ENCODE measurements around the gene CACNA1A. TPM values are rescaled to one million over a fixed set of nuclear protein-coding genes. Genes with fewer than 3 reads are reported as not detected.
"Not testable (repeated sequence)": the region's sequence is repeated elsewhere in the genome, so short reads cannot be mapped to it uniquely, and the experiment has no call there.

CACNA1A gene
- total RNA-seq, 1 donor from 2014 or later, result 1.5 TPM

DNA sequence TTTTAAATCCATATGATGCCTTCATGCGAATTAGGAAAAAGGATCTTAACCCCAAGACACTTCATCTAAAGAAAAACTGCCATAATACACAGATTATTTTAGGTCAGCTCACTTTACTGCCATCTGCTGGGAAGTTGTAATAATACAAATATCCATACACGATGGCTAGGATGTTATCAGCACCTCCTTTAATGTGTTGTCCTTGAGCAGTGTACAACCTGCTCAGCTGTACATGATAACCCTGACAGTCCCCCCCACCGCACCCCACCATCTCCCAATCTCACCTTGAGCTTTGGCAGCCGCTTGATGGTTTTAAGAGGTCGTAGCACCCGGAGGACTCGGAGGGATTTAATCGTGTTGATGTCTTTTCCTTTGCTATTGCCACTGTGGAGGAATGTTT, 243.8 kb downstream of the CACNA1A start:
- CTCF ChIA-PET, result interaction anchor here (0.7 to 3.0 kb wide), 13 partner anchors 18 to 297 kb away, joined by 3 to 52 read pairs (median 7); partner anchors contain the start of genes IER2 and STX10
- no peak for TF ChIP-seq CTCF (IDR thresholded peaks at IDR 0.05)
- peaks cover under 1% of the 10 kb centered on the region for H3K27me3 Mint-ChIP-seq
- POLR2A ChIA-PET, result interaction anchor here (0.5 to 4.0 kb wide), 10 partner anchors 46 to 167 kb away, joined by 3 to 23 read pairs (median 4); partner anchors contain the start of genes IER2 and STX10
- intact Hi-C loops (cut with micrococcal nuclease), result loop anchor here (1.0 kb wide), 5 partner anchors 49 to 285 kb away; partner anchors contain the start of genes IER2 and STX10
- no peak for DNase-seq
- peaks cover 28% of the 10 kb centered on the region for H3K4me1 Mint-ChIP-seq
- H3K36me3 Mint-ChIP-seq (ENCODE audit: low read depth), result no peaks in the 10 kb centered on the region
- H3K27ac Mint-ChIP-seq, result peak overlapping the region; percentile 35
- ATAC-seq (ENCODE audit: low read depth), result peak; percentile 36
- H3K4me3 Mint-ChIP-seq, result no peak overlapping the region
- no peaks in the 10 kb centered on the region for H3K9me3 Mint-ChIP-seq

DNA sequence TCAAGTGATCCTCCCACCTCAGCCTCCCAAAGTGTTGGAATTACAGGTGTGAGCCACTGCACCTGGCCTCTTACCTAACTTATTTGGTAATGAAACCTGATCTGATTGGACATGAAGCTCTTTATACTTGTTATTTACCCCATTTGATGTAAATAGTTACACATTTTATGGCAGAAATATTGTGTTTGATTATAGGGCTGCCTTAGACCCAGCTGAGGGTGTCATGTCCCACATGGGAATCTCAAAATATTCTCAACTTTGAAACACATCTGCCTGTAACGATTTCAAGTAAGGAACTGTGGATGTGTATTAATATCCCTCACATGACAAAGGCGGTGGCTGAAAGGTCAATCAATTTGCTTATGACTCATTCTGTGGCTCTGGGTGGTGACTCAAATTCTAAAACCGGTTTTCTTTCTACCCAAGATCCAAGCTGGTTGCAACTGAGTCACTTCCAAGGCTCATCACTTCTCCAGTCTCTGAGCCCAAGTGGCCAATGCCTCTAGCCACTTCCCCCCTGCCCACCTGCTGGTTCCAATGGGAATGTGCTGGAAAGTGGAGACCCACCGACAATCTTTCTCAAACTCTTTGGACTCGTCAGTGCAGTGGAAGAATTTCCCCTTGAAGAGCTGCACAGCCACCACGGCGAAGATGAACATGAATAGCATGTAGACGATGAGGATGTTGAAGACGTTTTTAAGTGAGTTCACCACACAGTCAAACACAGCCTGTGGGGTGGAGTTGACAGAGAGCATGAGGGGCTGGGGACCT, 245.2 kb downstream of the CACNA1A start:
- POLR2A ChIA-PET, result interaction anchor here (0.5 to 4.0 kb wide), 20 partner anchors 10 to 281 kb away, joined by 3 to 32 read pairs (median 5); partner anchors contain the start of genes IER2, NACC1 and STX10
- peak overlapping the region; percentile 78 for H3K4me3 Mint-ChIP-seq
- H3K9me3 Mint-ChIP-seq, result peaks cover 3% of the 10 kb centered on the region

GRCh38 chr19:13256918-13257317, 249.4 kb downstream of the CACNA1A start:
- H3K4me1 Mint-ChIP-seq, result peaks cover 21% of the 10 kb centered on the region
- H3K36me3 Mint-ChIP-seq (ENCODE audit: low read depth), result no peaks in the 10 kb centered on the region
- intact Hi-C loops (cut with micrococcal nuclease), result no loop called here
- H3K27ac Mint-ChIP-seq, result no peak overlapping the region
- TF ChIP-seq CTCF (IDR thresholded peaks at IDR 0.05), result no peak
- POLR2A ChIA-PET, result interaction anchor here (1.3 kb wide), 1 partner anchor 102 kb away, joined by 3 read pairs; no protein-coding TSS in a partner anchor
- H3K27me3 Mint-ChIP-seq, result peaks cover 10% of the 10 kb centered on the region
- H3K9me3 Mint-ChIP-seq, result peaks cover 3% of the 10 kb centered on the region
- DNase-seq (no peak), ATAC-seq (ENCODE audit: low read depth) (no peak)
- H3K4me3 Mint-ChIP-seq, result no peak overlapping the region
- CTCF ChIA-PET, result no interaction called here

More for the DNA sequence above, 245.2 kb downstream of the CACNA1A start:
- Mint-ChIP-seq H3K27ac (peak overlapping the region; percentile 94), H3K4me1 (peaks cover 28% of the 10 kb centered on the region), H3K27me3 (peaks cover 6% of the 10 kb centered on the region), H3K36me3 (ENCODE audit: low read depth) (no peaks in the 10 kb centered on the region)
- TF ChIP-seq CTCF (IDR thresholded peaks at IDR 0.05), result no peak
- ATAC-seq (ENCODE audit: low read depth), result peak; percentile 84
- intact Hi-C loops (cut with micrococcal nuclease), result loop anchor here (1.0 kb wide), 2 partner anchors 20 to 53 kb away; no protein-coding TSS in a partner anchor
- CTCF ChIA-PET, result interaction anchor here (1.0 to 2.2 kb wide), 9 partner anchors 16 to 284 kb away, joined by 3 to 22 read pairs (median 3); no protein-coding TSS in a partner anchor
- peak; percentile 48 for DNase-seq

GRCh38 chr19:13256398-13256797, 249.9 kb downstream of the CACNA1A start:
- DNase-seq; intact Hi-C loops (cut with micrococcal nuclease); H3K9me3 Mint-ChIP-seq; H3K27me3 Mint-ChIP-seq; H3K36me3 Mint-ChIP-seq (ENCODE audit: low read depth); H3K4me3 Mint-ChIP-seq; H3K27ac Mint-ChIP-seq; CTCF ChIA-PET; ATAC-seq (ENCODE audit: low read depth): not testable (repeated sequence)
- POLR2A ChIA-PET, result interaction anchor here (1.3 to 1.7 kb wide), 2 partner anchors 101 to 104 kb away, joined by 3 to 5 read pairs; no protein-coding TSS in a partner anchor
- peaks cover 16% of the 10 kb centered on the region for H3K4me1 Mint-ChIP-seq

DNA sequence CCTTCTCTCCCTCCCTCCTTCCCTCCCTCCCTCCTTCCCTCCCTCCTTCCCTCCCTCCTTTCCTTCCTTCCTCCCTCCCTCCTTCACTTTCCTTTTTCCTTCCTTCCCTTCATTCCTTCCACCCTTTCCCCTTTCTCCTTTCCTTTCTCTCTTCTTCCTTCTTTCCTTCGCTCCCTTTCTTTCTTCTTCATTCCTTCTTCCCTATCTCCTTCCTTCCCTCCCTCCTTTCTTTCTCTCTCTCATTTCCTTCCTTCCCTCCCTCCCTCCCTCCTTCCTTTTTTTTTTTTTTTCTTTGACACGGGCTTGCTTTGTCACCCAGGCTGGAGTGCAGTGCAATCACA, 250.6 kb downstream of the CACNA1A start:
- Mint-ChIP-seq H3K4me3 (no peak overlapping the region), H3K9me3 (peaks cover 3% of the 10 kb centered on the region), H3K4me1 (peaks cover 8% of the 10 kb centered on the region), H3K27ac (no peak overlapping the region), H3K27me3 (peaks cover 10% of the 10 kb centered on the region), H3K36me3 (ENCODE audit: low read depth) (no peaks in the 10 kb centered on the region)
- intact Hi-C loops (cut with micrococcal nuclease), result no loop called here
- CTCF ChIA-PET, result no interaction called here
- POLR2A ChIA-PET, result interaction anchor here (0.6 to 1.7 kb wide), 3 partner anchors 9 to 103 kb away, joined by 3 to 5 read pairs (median 4); no protein-coding TSS in a partner anchor
- no peak for TF ChIP-seq CTCF (IDR thresholded peaks at IDR 0.05)
- ATAC-seq (ENCODE audit: low read depth), result no peak
- DNase-seq, result no peak

All from activated B cell treated with CpG ODN at 0.5 μM for 24 hours (primary cell).